Measurements from ENCODE around the gene SLC40A1.

Gene SLC40A1

DNA sequence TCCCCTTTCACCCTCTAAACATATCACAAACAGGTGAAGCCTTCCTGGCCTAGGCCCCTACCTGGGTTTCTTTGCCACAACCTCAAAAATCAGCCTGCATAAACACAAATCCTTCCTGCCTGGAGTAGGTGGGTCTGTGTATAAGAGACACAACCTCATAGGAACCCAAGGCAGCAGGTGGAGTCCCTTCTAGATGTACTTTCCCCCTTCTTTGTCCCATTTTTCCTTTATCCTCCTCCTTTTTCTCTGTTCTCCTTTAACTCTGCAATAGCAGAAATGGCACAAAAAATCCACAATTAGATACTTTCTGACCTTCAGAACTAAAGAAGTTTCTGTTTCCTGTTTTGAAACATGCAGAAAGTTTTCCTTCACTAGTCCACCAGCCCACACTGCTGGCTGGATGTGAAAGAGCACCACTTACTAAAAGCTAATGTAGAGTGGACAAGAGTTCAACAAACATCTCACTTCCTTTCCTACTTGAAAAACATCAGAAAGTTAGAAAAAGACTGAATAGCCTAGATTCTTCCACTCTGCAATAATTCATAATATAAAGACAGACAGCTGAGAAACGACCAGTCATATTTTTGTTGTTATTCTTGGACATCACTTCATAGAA lies 11.2 kb downstream of the SLC40A1 start:
- no peak for DNase-seq (ENCODE audit: low spot score)

DNA sequence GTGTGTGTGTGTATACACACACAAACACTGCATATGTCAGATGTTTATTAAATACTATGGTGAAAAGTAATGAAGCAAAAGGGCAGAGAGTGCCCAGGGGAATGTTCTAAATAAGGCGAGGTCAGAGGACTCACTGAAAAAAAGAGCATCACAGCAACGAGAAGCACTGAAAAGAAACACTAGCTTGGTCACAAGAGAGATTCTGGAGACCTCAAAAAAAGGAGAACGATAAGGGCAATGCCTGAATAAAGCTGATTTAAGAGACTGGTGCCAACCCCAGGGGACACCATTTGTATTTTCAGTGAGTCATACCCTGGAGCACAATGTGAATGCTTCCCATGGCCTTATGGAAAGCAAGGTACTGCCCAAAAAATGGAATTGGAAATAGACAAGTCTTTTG lies 14.5 kb downstream of the SLC40A1 start:
- DNase-seq (ENCODE audit: low spot score): no peak

DNA sequence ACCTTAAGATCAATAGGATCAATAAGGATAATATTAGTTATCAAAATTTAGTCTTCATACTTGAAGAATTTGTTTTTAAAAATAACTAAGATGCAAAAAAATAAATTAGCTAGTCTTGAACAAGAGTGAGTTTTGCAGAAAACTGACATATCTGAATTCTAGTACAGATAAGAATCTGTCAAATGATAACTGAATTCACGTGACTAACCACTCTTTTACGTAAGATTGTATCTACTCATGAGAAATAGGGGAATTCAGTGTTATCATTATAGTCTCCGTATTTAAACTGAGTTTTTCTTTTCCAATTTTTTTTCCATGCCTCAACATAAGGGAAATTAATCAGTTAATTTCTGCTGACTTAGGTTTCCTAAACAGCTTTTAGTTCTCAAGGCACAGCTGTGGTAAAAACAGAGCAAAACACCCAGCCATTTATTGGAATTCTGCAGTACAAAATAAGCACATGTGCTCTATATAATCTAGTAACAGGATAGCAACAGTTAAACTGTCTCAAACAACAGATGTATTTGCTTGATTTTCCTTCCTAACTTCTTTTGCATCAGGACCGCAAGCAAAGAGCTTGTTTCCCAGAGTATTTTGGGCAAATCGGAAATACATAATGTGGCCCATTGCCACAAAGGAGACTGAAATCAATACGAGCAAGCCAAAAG lies 19.1 kb downstream of the SLC40A1 start:
- DNase-seq (ENCODE audit: low spot score): no peak

DNA sequence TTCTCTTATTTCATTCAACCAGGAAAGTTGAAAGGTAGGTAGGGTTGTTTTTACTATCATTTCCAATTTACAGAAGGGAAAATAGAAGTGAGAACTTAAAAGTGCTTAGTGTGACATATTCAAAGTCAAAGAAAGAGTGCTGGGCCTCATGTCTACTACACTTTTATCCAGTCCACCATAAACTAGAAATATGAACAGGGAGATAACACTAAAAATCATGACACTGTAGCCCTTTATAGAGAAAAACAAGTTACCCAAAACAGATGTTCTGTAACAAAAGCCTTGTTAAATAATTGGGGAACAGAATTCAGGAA lies 20.4 kb downstream of the SLC40A1 start:
- DNase-seq (ENCODE audit: low spot score): no peak

DNA sequence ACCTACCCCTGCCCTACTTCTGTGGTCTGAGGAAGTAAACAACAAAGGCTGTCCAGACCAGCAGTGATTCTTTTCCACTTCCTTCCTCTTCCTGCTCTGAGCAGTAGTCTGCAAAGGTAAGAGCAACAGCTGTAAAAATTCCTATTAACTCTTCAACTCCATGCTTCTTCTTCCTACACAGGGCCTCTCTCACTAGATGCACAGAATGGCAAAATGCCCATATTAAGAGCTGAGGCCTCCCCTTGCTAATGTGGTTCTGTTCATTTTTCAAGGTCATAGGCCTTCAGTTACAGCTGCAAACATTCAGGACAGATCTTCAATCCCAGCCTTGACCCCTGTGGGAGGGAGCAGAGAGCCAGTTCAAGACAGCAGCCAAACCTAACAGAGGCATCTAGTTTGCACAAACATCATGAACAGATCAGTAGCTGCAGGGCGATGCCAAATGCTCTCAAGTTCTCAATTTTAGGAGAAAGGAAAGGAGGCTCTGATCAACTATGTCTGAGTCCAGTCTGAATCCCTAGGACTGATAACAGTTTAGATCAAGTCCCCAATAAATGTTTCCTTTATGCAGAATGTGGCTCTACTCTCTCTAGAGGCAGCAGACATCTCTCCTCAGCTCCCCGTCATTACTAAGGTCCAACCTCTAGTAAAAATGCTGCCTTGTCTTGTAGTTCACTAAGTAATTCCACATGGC lies 20.9 kb downstream of the SLC40A1 start:
- no peak for DNase-seq (ENCODE audit: low spot score)

DNA sequence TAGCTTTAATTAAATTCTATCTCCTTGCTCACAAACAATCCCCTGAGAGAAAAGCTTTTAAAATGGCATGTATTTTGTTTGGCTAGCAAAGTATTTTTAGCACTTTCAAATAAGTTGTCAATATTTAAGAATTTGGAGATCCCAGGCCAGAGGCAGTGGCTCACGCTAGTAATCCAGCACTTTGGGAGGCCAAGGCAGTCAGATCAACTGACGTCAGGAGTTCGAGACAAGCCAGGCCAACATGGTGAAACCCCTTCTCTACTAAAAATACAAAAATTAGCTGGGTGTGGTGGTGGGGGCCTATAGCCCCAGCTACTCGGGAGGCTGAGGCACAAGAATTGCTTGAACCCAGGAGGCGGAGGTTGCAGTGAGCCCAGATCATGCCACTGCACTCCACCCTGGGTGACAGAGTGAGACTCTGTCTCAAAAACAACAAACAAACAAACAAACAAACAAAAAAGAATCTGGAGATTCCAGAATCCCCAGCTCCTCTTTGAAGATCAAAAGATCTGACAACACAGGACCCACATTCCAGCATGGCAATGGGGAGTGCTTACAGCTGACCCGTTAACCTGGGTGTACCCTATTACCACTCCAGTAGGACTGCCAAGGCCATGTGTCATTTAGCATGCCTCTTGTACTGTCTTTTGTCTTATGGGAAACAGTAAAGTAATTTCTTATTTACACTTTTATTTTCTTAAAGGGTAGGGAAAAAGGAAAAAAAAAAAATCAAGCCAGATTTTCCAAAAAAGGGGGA lies 21.9 kb downstream of the SLC40A1 start:
- no peak for DNase-seq (ENCODE audit: low spot score)

DNA sequence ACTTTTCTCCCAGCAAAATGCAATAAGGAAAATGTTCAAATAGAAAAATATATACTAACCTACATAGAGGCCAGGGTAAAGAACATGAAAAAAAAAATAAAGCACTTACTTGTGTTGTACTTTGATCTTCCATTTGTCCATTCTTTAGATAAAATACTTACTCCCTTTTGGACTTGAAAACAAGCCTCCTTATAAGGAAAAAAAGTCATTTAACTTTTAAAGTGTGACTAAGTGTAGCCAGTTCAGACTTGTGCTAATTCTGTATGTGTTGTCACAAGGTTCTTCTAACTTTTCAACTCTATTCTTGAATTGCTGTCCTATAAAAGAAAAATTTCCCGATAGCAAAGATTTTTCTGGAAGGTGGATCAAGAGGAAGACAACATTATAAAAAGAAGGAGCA lies 23.2 kb downstream of the SLC40A1 start:
- DNase-seq (ENCODE audit: low spot score): no peak

DNA sequence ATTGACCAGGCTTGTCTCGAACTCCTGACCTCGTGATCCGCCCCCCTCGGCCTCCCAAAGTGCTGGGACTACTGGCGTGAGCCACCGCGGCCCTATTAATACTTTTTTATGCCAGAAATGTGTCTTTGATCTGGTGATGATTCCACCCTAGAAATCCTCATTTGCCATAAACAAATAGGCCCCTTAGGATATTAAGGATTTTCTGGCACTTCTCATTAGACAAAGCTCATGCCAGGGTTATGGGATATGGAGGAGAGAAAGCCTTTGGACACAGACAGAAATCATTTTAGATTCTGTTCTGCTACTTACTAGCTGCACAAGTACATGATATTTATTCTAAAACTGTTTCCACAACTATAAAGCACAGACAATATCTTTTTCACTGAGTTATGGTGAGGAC lies 24.1 kb downstream of the SLC40A1 start:
- no peak for DNase-seq (ENCODE audit: low spot score)

DNA sequence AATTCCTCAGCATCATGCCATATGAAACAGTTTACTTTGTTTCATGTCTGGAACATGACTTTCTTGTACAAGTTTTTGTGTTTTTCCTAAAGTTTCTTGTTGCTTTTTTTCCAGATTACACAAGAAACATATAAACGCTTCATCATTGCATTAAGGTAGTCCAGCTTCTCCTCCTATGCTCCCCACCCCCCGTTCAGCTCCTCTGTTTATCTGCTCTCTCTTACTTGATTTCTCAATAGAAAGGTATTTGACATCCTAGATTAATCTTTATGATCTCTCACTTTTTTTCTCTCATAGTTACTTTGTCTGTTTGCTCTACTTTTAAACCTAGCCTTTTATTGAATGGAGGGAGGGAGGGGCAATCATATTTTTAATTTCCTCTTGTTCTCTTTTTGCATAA lies 25.4 kb downstream of the SLC40A1 start:
- no peak for DNase-seq (ENCODE audit: low spot score)

DNA sequence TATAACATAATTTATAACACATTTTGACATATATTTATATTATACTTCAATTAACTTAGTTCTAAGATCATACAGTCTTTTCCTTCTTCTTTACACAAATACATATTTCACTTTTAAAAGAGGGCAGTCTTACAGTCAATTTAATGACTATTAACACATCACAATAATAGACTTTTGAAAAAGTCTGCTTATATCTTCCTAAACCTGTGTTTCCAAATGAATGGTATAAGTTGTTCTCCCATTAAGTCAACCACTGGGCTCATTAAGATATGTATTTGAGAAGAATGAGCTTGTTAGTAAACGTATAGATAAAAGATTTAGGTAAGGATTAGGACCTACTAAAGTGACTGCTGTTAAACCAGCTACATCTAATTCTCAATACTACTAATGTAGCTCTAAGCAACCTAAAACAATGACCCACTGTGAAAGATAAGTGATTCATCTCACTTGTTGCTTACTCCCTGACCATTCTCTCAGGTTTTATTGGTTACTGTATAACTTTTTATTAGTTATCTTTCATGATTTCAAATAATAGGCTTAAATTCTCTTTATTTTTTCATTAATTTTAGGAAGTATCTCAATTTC lies 27.0 kb downstream of the SLC40A1 start:
- no peak for DNase-seq (ENCODE audit: low spot score)

DNA sequence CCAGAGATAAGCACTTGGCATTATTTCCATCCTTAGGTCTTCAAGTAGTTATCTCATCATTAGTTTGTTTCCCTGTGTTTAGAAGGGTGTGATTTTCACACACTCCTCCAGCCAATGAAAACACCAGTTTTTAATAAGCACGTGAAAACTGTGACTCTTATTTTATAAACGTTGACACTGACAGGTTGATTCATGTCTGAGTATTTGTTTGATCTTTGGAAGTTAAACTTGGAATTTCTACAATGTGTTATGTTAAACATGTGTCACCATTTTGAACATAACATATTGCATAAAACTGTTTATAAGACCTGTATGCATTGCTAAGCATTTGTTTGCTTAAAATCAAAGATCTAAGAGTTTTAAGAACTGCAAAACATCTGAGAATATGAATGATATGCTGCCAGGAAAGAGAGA lies 27.6 kb downstream of the SLC40A1 start:
- no peak for DNase-seq (ENCODE audit: low spot score)

DNA sequence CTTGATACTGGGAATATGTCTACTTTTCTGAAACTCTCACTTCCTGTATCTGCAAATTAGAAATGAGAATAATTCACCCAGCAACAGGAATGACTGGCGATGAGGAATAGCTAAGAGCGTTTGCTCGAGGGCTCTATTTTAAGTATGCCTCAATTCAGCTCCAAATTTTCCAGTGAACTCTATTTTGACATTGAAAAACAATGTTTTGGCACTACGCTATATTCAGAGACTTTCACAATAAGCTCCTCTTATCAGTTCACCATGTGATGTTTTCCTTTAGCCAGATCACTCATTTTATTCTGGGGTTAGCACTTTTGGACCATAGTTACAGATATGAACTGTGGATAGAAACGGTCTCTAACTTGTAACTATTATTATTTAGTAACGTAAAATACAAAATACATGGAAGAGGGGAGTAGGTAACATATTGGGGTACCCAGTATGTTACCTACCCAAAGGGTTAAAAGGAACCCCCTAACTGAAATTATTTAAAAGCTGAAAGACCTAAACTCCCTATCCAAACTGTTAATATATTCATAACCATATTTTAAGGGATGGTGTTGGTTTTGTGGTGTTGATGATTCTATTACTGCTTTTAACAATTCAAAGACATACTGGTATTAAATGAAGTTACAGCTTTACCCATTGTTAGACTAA lies 28.1 kb downstream of the SLC40A1 start:
- no peak for DNase-seq (ENCODE audit: low spot score)

DNA sequence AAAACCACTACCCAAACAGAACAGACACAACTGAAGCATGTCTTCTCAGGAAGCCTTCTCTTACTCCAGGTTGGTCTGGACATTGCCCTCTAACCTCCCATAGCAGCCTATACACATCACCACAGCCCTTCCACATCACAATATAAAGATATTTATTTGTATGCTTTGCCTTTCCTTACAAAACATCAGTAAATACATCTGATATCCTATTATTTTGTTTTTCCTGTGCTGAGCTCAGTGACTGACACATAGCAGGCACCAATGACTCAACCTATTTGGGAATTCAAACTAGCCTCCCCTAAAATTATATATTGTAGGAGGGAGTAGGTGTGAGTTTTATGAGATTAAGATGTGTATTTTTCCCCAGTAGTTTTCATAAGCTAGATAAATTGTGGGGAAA lies 28.8 kb downstream of the SLC40A1 start:
- DNase-seq (ENCODE audit: low spot score): no peak

DNA sequence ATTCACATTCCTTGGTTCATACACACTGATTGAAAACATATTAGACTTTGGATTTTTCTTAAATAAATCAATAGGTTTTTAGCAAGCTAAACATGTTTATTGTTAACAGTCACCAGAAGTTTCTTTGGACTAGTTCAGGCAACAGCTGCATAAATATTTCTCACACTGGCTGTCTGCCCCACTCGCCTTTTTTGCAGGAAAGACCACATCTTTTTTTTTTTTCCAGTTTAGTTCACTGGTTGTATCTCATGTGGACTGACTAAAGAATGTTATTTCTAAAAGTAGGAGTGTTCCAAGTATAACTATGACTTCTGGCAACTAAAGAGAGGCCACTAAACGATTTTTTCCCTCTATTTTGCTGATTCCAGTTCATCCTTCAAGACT lies 31.1 kb downstream of the SLC40A1 start:
- DNase-seq (ENCODE audit: low spot score): peak; percentile 29

DNA sequence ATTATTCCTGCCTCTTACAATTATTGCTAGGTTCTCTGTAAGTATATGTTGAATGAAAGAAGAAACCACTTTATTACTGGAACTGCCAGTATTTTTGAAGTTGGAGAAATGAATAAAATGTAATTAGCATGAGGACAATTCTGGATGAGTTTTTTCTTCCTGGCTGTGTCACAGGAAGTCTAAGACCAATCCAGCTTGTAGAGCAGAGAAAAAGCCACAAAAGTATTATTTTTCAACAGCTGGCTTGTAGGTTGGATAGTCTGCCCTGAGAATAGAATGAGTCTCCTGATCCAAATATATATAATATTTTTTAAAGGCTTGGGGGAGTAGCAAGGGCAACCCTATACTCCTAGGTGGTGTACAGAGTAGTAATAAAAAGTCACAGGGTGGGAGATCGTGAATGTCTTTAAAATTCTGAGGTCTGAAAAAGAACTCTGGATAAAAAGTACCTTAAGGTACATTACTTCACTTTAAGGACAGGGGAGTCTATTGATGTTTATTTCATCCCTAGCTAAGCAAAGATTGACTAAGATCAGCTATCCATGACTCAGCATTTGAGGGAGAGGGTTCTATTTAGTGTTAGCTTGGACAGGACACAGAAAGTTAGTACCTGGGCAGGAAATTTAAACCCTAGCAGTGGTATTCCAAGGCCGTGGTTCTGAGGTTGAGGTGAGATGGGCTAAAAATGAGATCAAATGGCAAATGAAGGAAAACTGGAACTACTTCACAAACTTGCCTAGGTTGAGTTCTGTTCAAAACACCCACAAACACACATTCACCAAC lies 31.7 kb downstream of the SLC40A1 start:
- DNase-seq (ENCODE audit: low spot score): no peak

DNA sequence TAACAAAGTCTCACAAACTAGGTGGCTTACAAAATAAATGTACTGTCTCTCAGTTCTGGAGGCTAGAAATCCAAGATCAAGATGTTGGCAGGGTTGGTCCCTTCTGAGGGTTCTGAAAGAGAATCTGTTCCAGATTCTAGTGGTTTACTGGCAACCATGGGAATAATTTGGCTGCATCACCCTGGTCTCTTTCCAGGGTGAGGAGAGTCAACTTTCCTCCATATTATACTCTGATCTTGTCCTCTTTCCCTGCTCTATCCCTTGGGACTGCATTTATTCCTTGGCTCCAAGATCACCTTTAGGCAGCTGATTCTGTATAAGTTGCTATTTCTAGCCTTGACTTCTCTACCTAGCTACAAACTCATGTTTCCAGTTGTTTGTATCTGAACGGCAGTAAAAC lies 35.2 kb downstream of the SLC40A1 start:
- no peak for DNase-seq (ENCODE audit: low spot score)

DNA sequence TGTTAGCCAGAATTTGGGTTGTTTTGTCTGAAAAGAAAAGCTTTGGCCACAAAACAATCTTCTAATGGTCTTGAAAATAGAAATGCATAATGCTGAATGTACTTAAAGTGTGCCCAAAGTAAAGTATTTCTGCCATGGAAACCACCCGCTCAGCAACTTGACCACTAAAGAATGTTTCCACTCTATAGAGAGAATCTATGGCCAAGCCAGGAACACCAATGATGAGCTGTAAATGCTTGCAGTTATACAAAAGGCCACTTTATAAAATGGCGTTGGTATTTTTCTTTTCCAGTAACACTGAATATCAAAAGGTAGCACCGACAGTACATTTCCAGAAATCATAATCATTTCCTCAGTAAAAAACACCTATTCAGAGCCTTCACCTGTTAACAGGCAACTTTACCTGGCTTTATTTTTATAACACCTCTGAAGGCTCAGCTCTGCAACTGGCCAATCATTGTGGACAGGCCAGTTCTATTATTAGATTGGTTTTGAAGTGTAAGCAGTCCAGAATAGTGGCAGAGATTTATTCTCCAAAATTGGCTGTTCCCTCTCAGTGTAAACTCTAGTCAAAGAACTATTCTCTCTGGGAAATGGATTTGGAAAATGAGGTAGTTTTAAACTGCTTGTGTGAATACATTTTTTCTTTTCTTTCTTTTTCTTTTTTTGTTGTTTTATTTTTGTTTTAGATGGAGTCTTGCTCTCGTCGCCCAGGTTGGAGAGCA lies 36.1 kb downstream of the SLC40A1 start:
- DNase-seq (ENCODE audit: low spot score): no peak

DNA sequence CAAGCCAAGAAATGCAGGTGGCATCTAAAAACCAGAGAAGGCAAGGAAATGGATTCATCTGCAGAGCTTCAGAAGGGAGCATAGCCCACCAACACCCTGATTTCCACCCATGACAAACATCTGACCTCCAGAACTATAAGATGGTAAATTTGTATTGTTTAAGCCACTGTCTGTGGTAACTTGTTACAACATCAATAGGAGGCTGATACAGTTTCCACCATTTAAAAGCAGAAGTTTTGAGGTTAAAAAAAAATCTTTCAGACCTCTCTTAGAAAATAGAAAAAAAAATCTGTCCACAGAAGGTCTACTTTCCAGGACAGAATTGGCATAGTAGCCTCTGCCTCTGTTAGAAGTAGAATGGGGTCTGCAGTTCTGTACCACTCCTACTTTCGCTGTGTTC lies 37.2 kb downstream of the SLC40A1 start:
- DNase-seq (ENCODE audit: low spot score): no peak

DNA sequence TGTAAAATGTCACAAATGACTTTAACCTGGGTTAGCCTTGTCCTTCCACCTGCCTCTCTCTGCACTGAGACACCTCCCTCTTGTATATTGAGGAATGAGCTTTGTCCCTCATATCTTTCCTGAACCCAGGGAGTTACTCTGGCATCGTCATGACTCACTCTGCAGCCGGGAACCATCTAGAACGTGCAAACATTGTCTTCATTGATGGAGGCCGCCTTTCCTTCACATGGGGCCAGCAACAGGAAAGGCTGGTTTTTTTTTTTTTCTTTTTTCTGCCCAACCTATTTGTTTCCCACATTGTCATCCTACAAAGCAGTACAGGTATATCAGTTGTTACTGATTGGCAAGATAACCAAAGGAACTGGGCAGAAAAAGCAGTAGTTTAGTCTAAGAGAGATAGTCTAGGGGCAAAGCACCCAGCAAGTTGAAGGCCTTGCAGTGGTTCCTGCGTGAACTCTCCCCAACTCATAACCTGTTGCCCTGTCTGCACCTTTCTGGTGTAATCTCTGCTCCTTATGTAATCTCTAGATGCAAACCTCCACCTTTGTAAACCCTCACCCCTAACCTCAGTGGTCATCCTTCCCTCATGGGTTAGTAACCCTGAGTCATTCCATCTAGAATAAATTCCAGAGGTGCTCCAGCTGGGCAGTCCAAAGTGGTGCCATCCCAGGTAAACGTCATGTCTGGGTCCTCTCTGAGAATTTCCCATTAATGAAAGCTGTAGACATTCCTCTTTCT lies 38.3 kb downstream of the SLC40A1 start:
- no peak for DNase-seq (ENCODE audit: low spot score)

DNA sequence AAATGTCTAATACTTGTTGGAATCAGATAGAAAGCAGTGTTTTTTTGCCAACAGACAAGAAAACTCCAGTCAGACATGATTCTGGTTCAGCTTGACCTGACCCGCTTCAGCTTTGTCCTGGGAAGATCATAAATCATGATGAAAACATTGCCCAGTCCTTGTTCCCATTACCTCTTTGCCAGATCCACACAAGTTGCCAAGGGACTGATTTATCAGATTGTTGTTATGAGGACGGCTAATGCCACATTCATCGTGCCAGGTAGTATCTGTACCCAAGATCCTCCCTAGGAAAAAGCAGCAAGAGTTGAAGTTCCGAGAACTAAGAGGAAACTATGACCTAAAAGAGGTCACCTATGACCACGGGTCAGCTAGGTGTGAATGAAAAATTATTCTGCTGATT lies 39.0 kb downstream of the SLC40A1 start:
- no peak for DNase-seq (ENCODE audit: low spot score)
